Kidney (tissue), 14 donors: Measurements from ENCODE around the gene PPP2R2C. TPM values are rescaled to one million over a fixed set of nuclear protein-coding genes. Genes with fewer than 3 reads are reported as not detected.

Experiments used
- DNase-seq, 5 donors: peaks; one replicate each; pipeline ENCODE4 v3.0.0-alpha.2; 2013 to 2020
- FAIRE-seq: peaks from 2 replicates; lab custom pipeline; 2012; peaks lifted over from hg19 to GRCh38; lab: Jason Lieb, UNC
- H3K27ac ChIP-seq, 2 donors: one replicate each; pipeline ENCODE4 v1.7.0; 2013; ENCODE audit warnings: low read depth in 2 of 2, low read length in 2 of 2, inconsistent platforms in 1 of 2
- H3K27me3 ChIP-seq: one replicate; pipeline ENCODE4 v1.7.1; 2013; ENCODE audit warnings: low read length, inconsistent platforms; ENCODE audit not compliant: control insufficient read depth, insufficient read depth
- H3K36me3 ChIP-seq, 3 donors: one replicate each; pipeline versions ENCODE4 v1.7.0 to v1.7.1; 2013; ENCODE audit warnings: low read length in 3 of 3, control low read depth in 1 of 3, inconsistent platforms in 1 of 3; ENCODE audit not compliant: insufficient read depth in 3 of 3, control insufficient read depth in 2 of 3
- H3K4me1 ChIP-seq, 3 donors: one replicate each; pipeline versions ENCODE4 v1.7.0 to v1.7.1; 2013; ENCODE audit warnings: low read length in 3 of 3, inconsistent platforms in 1 of 3, low read depth in 1 of 3; ENCODE audit not compliant: control insufficient read depth in 2 of 3, insufficient read depth in 2 of 3
- H3K4me3 ChIP-seq, 3 donors: one replicate each; pipeline versions ENCODE4 v1.7.0 to v1.8.1; 2013; ENCODE audit warnings: low read length in 3 of 3, control low read depth in 1 of 3, inconsistent platforms in 1 of 3
- H3K9ac ChIP-seq, 3 donors: one replicate each; pipeline versions ENCODE4 v1.7.0 to v1.7.1; 2013; ENCODE audit warnings: low read length in 3 of 3, control low read depth in 1 of 3, inconsistent platforms in 1 of 3
- H3K9me3 ChIP-seq, 3 donors: one replicate each; pipeline versions ENCODE4 v1.7.0 to v1.7.1; 2013; ENCODE audit warnings: low read length in 3 of 3, control low read depth in 1 of 3, inconsistent platforms in 1 of 3; ENCODE audit not compliant: control insufficient read depth in 2 of 3, insufficient read depth in 1 of 3
- intact Hi-C: fragments of 100-400 bp; cut with DNase I; formaldehyde crosslinking; loops from one replicate; pipeline ENCODE4 v1.11.1; 2022
- polyA plus RNA-seq: library from polyadenylated mRNA; stranded (reverse); fragments of 350-450 nt; fragmentation: Illumina TruSeq; extraction: RNeasy Lipid Tissue Mini Kit (QIAGEN cat#74804); gene quantifications from one replicate; pipeline ENCODE4 v1.2.3, GENCODE V29; 2014; ENCODE audit warnings: low read depth, low replicate concordance; ENCODE audit not compliant: insufficient read depth
- total RNA-seq: library from RNA; stranded (reverse); fragmentation: NEBNext Ultra II Directional; extraction: Animal tissue kit (Norgen Biotek cat#: 25700); gene quantifications from one replicate; pipeline ENCODE4 v1.2.1, GENCODE V29; 2021
- TF ChIP-seq, protein P1 (sequence below): IDR thresholded peaks from 3 replicates; pipeline ENCODE4 v1.5.1; 2012; ENCODE audit warnings: mild to moderate bottlenecking, moderate library complexity, borderline replicate concordance; ENCODE audit not compliant: insufficient read depth; ENCODE audit errors: extremely low read depth
- donor health status: control.
- donor health status: control.
- donor health status: control.
- donor health status: control.
- donor health status: control.
- donor health status: DM: yes; HTN: yes; CAD: no.
- donor health status: Normal renal cell carcinoma (clear cell type).

The PPP2R2C gene
- total and polyA plus RNA-seq, 2 donors from 2014 or later: 0.39 to 0.82 TPM

DNA sequence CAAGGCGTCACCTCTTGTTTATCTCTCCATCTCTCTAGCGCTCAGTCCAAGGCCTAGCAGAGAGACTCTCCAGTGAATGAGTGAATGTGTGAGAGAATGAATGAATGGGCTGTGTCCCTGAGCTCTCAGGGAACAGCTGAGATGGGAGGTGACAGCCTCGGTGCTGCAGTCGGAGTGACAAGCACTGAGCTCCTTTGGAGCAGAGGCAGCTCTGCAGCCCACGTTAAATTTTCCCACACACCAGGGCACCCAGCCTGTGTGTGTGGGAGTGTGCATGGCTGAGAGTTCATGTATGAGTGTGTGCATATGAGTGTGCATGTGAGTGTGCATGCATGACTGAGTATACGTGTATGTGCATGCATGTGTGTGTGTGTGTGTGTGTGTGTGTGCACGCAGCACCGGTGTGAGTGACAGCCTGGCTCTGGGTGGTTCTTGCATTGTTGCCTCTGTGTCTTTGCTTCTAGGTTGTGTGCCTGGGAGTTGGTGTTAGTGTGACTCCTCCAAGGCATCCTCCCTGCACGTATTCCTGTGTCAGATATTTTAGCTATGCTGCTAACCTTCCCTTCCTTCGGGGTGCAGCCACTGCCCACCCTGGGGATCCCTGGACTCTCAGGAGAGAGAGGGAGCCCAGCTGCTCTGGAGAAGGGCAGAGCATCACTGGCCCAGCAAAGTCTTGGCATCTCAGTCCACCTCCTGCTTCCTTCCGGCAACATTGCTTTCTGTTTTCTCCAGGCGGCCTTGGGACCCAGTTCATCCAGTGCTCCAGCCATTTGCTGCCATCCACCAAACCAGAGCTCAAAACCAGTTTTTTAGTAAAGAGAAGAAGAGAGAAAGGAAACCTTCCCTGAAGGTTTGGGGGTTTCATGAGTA lies 98.6 kb downstream of the PPP2R2C start:
- intact Hi-C loops: no loop called here
- H3K27ac ChIP-seq: no peak overlapping the region
- FAIRE-seq: no peak
- H3K27me3 ChIP-seq: no peaks in the 10 kb centered on the region
- H3K4me1 ChIP-seq: no peaks in the 10 kb centered on the region
- H3K36me3 ChIP-seq: no peaks in the 10 kb centered on the region
- peaks cover 0 to 2% (median 0%) of the 10 kb centered on the region in 3 donors for H3K9me3 ChIP-seq
- no peak overlapping the region for H3K4me3 ChIP-seq
- H3K9ac ChIP-seq: no peak overlapping the region
- TF ChIP-seq, protein P1, sequence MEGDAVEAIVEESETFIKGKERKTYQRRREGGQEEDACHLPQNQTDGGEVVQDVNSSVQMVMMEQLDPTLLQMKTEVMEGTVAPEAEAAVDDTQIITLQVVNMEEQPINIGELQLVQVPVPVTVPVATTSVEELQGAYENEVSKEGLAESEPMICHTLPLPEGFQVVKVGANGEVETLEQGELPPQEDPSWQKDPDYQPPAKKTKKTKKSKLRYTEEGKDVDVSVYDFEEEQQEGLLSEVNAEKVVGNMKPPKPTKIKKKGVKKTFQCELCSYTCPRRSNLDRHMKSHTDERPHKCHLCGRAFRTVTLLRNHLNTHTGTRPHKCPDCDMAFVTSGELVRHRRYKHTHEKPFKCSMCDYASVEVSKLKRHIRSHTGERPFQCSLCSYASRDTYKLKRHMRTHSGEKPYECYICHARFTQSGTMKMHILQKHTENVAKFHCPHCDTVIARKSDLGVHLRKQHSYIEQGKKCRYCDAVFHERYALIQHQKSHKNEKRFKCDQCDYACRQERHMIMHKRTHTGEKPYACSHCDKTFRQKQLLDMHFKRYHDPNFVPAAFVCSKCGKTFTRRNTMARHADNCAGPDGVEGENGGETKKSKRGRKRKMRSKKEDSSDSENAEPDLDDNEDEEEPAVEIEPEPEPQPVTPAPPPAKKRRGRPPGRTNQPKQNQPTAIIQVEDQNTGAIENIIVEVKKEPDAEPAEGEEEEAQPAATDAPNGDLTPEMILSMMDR: no peak
- DNase-seq: peak in 1 of 5 donors; percentile 16

DNA sequence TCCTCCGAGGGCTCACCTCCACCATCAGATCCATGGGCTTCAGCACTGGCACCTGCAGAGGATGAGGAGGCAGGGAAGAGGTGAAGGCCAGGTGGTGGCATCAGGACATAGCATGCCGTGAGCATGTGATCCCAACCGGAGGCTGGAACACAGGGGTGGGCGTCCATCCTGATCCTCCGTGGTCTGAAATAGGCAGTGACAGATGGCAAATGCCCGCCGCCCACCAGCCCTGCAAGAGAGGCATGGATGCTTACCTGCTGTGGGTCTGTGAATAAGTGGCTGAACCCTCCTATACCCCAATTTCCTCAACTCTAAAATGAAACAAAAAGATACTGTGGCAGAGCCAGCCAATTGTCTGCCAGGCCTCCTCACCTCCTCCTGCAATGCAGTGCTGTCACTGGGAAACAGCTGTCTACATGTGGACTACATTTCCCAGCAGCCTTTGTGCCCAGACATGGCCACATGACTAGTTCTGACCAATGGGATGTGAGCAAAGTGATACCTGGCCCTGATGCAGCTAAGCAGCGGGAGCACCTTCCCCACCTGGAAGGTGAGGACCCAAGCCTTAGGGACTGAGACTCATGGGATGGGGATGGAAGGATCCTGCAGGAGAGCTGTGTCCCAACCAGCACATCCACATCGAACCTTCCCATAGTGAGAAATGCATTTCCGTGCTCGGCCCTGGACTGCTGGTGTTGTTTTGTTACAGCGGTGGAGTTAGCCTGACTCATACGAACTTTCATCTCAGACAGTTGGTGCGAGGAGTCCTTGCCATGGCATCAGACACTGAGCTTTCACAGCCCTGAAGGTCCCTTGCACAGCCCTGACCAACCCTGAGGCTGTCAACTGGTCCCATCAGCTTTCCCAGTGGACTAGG lies 99.5 kb downstream of the PPP2R2C start:
- Histone ChIP-seq H3K4me3 (no peak overlapping the region), H3K27ac (no peak overlapping the region), H3K9me3 (peaks cover 0 to 2% (median 0%) of the 10 kb centered on the region in 3 donors), H3K9ac (no peak overlapping the region), H3K4me1 (no peaks in the 10 kb centered on the region), H3K27me3 (no peaks in the 10 kb centered on the region), H3K36me3 (no peaks in the 10 kb centered on the region)
- intact Hi-C loops: no loop called here
- peak in 2 of 5 donors; percentile 29 to 44 for DNase-seq
- TF ChIP-seq, protein P1: no peak
- FAIRE-seq: no peak

DNA sequence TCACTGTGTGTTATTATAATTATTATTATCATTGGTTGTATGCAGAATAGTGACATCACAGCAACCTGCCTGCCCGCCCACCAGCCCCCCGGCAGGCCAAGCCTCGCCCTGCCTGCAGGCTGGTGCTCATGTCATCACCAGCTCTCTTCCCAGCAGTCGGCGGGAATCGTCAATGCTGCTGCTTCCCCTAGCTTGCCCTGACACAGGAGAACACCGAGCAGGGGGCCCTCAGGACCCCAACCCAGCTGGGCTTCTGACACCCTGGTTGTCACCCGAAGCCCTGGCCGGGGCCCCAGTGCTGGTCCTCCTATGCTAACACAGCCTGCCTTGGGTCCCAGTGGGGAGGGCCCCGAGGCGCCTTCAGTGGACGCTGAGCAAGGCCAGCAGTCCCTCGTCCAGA lies 100.6 kb downstream of the PPP2R2C start:
- TF ChIP-seq, protein P1: no peak

More for the DNA sequence above, 100.6 kb downstream of the PPP2R2C start:
- Histone ChIP-seq H3K27me3 (no peaks in the 10 kb centered on the region), H3K36me3 (no peaks in the 10 kb centered on the region), H3K9ac (no peak overlapping the region), H3K9me3 (peaks cover 0 to 2% (median 0%) of the 10 kb centered on the region in 3 donors), H3K27ac (no peak overlapping the region), H3K4me3 (no peak overlapping the region), H3K4me1 (no peaks in the 10 kb centered on the region)
- DNase-seq: peak in 1 of 5 donors; percentile 72
- intact Hi-C loops: no loop called here
- no peak for FAIRE-seq
